Heart left ventricle (tissue), 13 donors: ENCODE results near the gene DCUN1D2.

ENCODE experiments used
- POLR2A ChIP-seq, 2 donors: fragments of 450-650 bp; IDR thresholded peaks; one replicate each; pipeline ENCODE4 v1.6.1; 2017; ENCODE audit warnings: antibody characterized with exemption in 2 of 2, mild to moderate bottlenecking in 2 of 2, moderate library complexity in 2 of 2
- TF ChIP-seq, protein P1 (sequence below), 12 donors: fragments of 200-600 bp; sonication (generic) in 4 of 12; IDR thresholded peaks; one replicate each; pipeline versions ENCODE4 v1.5.0 to v1.8.0; 2018 to 2022; ENCODE audit warnings: antibody characterized with exemption in 12 of 12, mild to moderate bottlenecking in 5 of 12
- donor health status: ischemic (EF 13 %, LVEDD 7.1; RV severe dilation, severe dysfunction).
- donor health status: DM: no; HTN: yes; CAD: no.
- donor health status: DM: no; HTN: no; CAD: no.
- donor health status: ischemic (EF 25% LVEDD 6.9; RV normal size, moderate dysfunction).
- donor health status: ischemic (EF 25% LVEDD 5.7; RV mildly dilated, moderate dysfunction).
- donor health status: ischemic (EF 35%, LVEDD 5.7; RV mildly dilated, moderate dysfunction).
- donor health status: nonischemic (EF 11% LVEDD 7.7; RV severe dilation, severe dysfunction).
- donor health status: DM: yes; HTN: yes; CAD: no.
- donor health status: PGD.
- donor health status: ischemic (EF 29% LVEDD 5.4; RV normal size, mild dysfunction).
- donor health status: nonischemic (EF 23%, LVEDD 6.1; RV moderate dilation, normal function).

DNA sequence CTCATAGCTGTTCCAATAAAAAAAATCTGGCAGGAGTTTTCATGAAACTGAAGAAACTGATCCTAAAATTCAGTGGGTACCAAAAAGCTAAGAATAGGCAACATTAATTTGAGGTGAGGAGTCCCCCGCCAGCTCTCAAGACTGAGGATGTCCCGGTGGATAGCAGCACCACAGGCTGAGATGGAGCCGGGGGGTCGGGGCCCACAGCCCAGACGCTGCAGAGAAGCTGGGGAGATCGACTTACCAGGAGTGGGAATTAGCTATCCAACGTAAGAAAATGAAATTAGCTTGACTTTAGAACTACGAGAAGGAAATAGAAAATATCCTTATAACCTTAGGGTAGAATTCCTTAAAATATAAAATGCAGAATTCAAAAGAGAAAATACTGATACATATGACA, 23.2 kb upstream of the DCUN1D2 start:
- TF ChIP-seq, protein P1, sequence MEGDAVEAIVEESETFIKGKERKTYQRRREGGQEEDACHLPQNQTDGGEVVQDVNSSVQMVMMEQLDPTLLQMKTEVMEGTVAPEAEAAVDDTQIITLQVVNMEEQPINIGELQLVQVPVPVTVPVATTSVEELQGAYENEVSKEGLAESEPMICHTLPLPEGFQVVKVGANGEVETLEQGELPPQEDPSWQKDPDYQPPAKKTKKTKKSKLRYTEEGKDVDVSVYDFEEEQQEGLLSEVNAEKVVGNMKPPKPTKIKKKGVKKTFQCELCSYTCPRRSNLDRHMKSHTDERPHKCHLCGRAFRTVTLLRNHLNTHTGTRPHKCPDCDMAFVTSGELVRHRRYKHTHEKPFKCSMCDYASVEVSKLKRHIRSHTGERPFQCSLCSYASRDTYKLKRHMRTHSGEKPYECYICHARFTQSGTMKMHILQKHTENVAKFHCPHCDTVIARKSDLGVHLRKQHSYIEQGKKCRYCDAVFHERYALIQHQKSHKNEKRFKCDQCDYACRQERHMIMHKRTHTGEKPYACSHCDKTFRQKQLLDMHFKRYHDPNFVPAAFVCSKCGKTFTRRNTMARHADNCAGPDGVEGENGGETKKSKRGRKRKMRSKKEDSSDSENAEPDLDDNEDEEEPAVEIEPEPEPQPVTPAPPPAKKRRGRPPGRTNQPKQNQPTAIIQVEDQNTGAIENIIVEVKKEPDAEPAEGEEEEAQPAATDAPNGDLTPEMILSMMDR (IDR thresholded peaks at IDR 0.05), result no peak
- TF ChIP-seq POLR2A (IDR thresholded peaks at IDR 0.05), result no peak
